H9 (cell line): ENCODE measurements around the gene C6orf120. TPM values are rescaled to one million over a fixed set of nuclear protein-coding genes. Genes with fewer than 3 reads are reported as not detected.

Experiments used
- DNase-seq: peaks from one replicate; pipeline ENCODE4 v3.0.0-alpha.2; 2017
- H2AFZ ChIP-seq: one replicate; pipeline ENCODE4 v1.6.1; 2013; ENCODE audit warnings: mild to moderate bottlenecking, low read length, control low read depth, moderate library complexity
- H2AK5ac ChIP-seq: 2 replicates; pipeline ENCODE4 v1.6.1; 2013; ENCODE audit warnings: low read length, control low read depth, mixed read lengths; ENCODE audit not compliant: insufficient read length
- H2BK120ac ChIP-seq: one replicate; pipeline ENCODE4 v1.6.1; 2013; ENCODE audit warnings: low read depth, mild to moderate bottlenecking, low read length, control low read depth, inconsistent platforms; ENCODE audit not compliant: poor library complexity, severe bottlenecking
- H2BK12ac ChIP-seq: 2 replicates; pipeline ENCODE4 v1.6.1; 2013; ENCODE audit warnings: low read length, control low read depth, mixed read lengths, low read depth; ENCODE audit not compliant: insufficient read length
- H2BK15ac ChIP-seq: 2 replicates; pipeline ENCODE4 v1.6.1; 2013; ENCODE audit warnings: low read depth, low read length, control low read depth
- H2BK20ac ChIP-seq: one replicate; pipeline ENCODE4 v1.6.1; 2013; ENCODE audit warnings: low read depth, mild to moderate bottlenecking, low read length, control low read depth, inconsistent platforms; ENCODE audit not compliant: poor library complexity, severe bottlenecking
- H2BK5ac ChIP-seq: 2 replicates; pipeline ENCODE4 v1.6.1; 2013; ENCODE audit warnings: low read length, control low read depth, mixed read lengths; ENCODE audit not compliant: insufficient read length
- H3K14ac ChIP-seq: 2 replicates; pipeline ENCODE4 v1.6.1; 2013; ENCODE audit warnings: low read length, control low read depth; ENCODE audit not compliant: insufficient read depth
- H3K18ac ChIP-seq: 2 replicates; pipeline ENCODE4 v1.6.1; 2013; ENCODE audit warnings: low read depth, mild to moderate bottlenecking, mixed read lengths, low read length, control low read depth; ENCODE audit not compliant: insufficient read length
- H3K23ac ChIP-seq: 2 replicates; pipeline ENCODE4 v1.6.1; 2013; ENCODE audit warnings: low read length, control low read depth, mixed read lengths, low read depth; ENCODE audit not compliant: insufficient read length
- H3K23me2 ChIP-seq: 2 replicates; pipeline ENCODE4 v1.6.1; 2013; ENCODE audit warnings: low read depth, mild to moderate bottlenecking, mixed read lengths, low read length, control low read depth; ENCODE audit not compliant: insufficient read length, poor library complexity, severe bottlenecking
- H3K27ac ChIP-seq: 2 replicates; pipeline ENCODE4 v1.5.1; 2013; ENCODE audit warnings: low read length, control low read depth, mixed read lengths, low read depth; ENCODE audit not compliant: insufficient read length
- H3K27me3 ChIP-seq: 2 replicates; pipeline ENCODE4 v1.6.1; 2013; ENCODE audit warnings: low read length, control low read depth, inconsistent platforms; ENCODE audit not compliant: insufficient read depth
- H3K4ac ChIP-seq: 2 replicates; pipeline ENCODE4 v1.6.1; 2013; ENCODE audit warnings: low read depth, mild to moderate bottlenecking, control low read depth, inconsistent platforms, low read length, moderate library complexity
- H3K4me1 ChIP-seq: 2 replicates; pipeline ENCODE4 v1.6.1; 2013; ENCODE audit warnings: low read length, control low read depth, inconsistent platforms; ENCODE audit not compliant: insufficient read depth
- H3K4me2 ChIP-seq: 2 replicates; pipeline ENCODE4 v1.6.1; 2013; ENCODE audit warnings: low read length, control low read depth, mixed read lengths; ENCODE audit not compliant: insufficient read length, insufficient read depth
- H3K56ac ChIP-seq: 2 replicates; pipeline ENCODE4 v1.6.1; 2013; ENCODE audit warnings: low read depth, mild to moderate bottlenecking, mixed read lengths, low read length, control low read depth; ENCODE audit not compliant: insufficient read length
- H3K79me1 ChIP-seq: 2 replicates; pipeline ENCODE4 v1.6.1; 2013; ENCODE audit warnings: low read depth, mild to moderate bottlenecking, moderate library complexity, low read length, control low read depth, inconsistent platforms; ENCODE audit not compliant: insufficient read depth, poor library complexity, severe bottlenecking
- H3K79me2 ChIP-seq: 2 replicates; pipeline ENCODE4 v1.6.1; 2013; ENCODE audit warnings: low read length, control low read depth, inconsistent platforms; ENCODE audit not compliant: insufficient read depth
- H3K9ac ChIP-seq: 2 replicates; pipeline ENCODE4 v1.6.1; 2013; ENCODE audit warnings: low read length, control low read depth, mixed read lengths; ENCODE audit not compliant: insufficient read length; ENCODE audit errors: extremely low read depth
- H3K9me3 ChIP-seq: one replicate; pipeline ENCODE4 v1.6.1; 2013; ENCODE audit warnings: low read depth, low read length, inconsistent platforms; ENCODE audit not compliant: control insufficient read depth
- H3T11ph ChIP-seq: one replicate; pipeline ENCODE4 v1.6.1; 2013; ENCODE audit warnings: mild to moderate bottlenecking, low read length, control low read depth, inconsistent platforms
- H4K20me1 ChIP-seq: one replicate; pipeline ENCODE4 v1.6.1; 2013; ENCODE audit not compliant: control insufficient read depth, insufficient read length, insufficient read depth
- H4K5ac ChIP-seq: 2 replicates; pipeline ENCODE4 v1.6.1; 2013; ENCODE audit warnings: low read depth, mild to moderate bottlenecking, mixed read lengths, low read length, control low read depth; ENCODE audit not compliant: insufficient read length
- H4K8ac ChIP-seq: replicated peaks from 2 replicates; pipeline ENCODE4 v1.6.1; 2013; ENCODE audit warnings: low read length, control low read depth, mixed read lengths, low read depth; ENCODE audit not compliant: insufficient read length
- H4K91ac ChIP-seq: 2 replicates; pipeline ENCODE4 v1.6.1; 2013; ENCODE audit warnings: low read depth, mild to moderate bottlenecking, moderate library complexity, mixed read lengths, low read length, control low read depth; ENCODE audit not compliant: insufficient read length
- H3K27ac Mint-ChIP-seq, 3 experiments: 2 replicates in 2 of 3; 3 replicates in 1 of 3; pipeline ENCODE4 v1.8.0; 2020 to 2021; ENCODE audit warnings: mixed read lengths in 3 of 3, mild to moderate bottlenecking in 1 of 3, moderate library complexity in 1 of 3
- H3K27me3 Mint-ChIP-seq: 2 replicates; pipeline ENCODE4 v1.8.0; 2021; ENCODE audit warnings: low read depth, mild to moderate bottlenecking, moderate library complexity, mixed read lengths
- H3K36me3 Mint-ChIP-seq, 3 experiments: 2 replicates in 2 of 3; 3 replicates in 1 of 3; pipeline ENCODE4 v1.8.0; 2020 to 2021; ENCODE audit warnings: low read depth in 3 of 3, mixed read lengths in 3 of 3; ENCODE audit not compliant: insufficient read depth in 1 of 3
- H3K4me1 Mint-ChIP-seq, 2 experiments: 2 replicates each; pipeline ENCODE4 v1.8.0; 2020; ENCODE audit warnings: mixed read lengths in 2 of 2
- H3K4me3 Mint-ChIP-seq, 2 experiments: 2 replicates in 1 of 2; 3 replicates in 1 of 2; pipeline ENCODE4 v1.8.0; 2020 to 2021; ENCODE audit warnings: mild to moderate bottlenecking in 2 of 2, mixed read lengths in 2 of 2, moderate library complexity in 1 of 2
- H3K9me3 Mint-ChIP-seq, 2 experiments: 2 replicates in 1 of 2; 3 replicates in 1 of 2; pipeline ENCODE4 v1.8.0; 2020; ENCODE audit warnings: mild to moderate bottlenecking in 2 of 2, mixed read lengths in 2 of 2, moderate library complexity in 1 of 2
- CTCF ChIP-seq: fragments of 200-600 bp; sonication (generic); conservative IDR thresholded peaks from 3 replicates; pipeline ENCODE4 v1.8.0; 2021; ENCODE audit warnings: antibody characterized with exemption, mild to moderate bottlenecking
- WGBS: extraction: QIAGEN DNeasy Blood & Tissue Kit; methylation state at CpG from one replicate; pipeline ENCODE4 v1.1.7; 2013; ENCODE audit warnings: missing lambda C conversion rate, low lambda C conversion rate, mixed read lengths; ENCODE audit not compliant: insufficient read length; ENCODE audit errors: extremely low coverage; 5-methylcytosine and 5-hydroxymethylcytosine counted together
- total RNA-seq: library from RNA; stranded (reverse); gene quantifications from 2 replicates; pipeline ENCODE4 v1.2.1, GENCODE V29; 2021

Gene C6orf120
- total RNA-seq, 1 experiment from 2014 or later, result 23.2 TPM

DNA sequence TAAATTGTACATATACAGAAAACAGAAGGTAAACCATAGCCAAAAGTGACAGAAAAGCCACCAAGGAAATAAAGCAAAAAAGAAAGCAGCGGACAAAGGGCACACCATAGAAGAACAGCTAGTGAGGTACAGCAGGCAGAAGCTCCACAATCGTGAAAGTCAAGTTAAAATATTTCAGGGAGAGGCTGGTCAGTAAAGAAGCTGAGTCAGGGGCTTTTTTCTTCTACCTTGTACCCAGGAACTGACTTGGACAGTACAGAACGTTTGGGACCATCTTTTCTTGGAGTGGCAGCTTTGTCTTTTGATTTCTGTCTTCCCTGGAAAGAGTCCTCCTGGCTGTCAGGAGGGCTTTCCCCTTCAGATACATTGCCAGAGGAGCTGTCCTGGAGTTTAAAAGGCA lies 8.1 kb downstream of the C6orf120 start:
- Histone ChIP-seq H2BK120ac (no peak overlapping the region), H4K91ac (no peak overlapping the region), H4K8ac (no peak overlapping the region), H3K4ac (no peak overlapping the region), H2BK20ac (no peak overlapping the region), H3K27me3 (no peaks in the 10 kb centered on the region), H3K79me2 (no peaks in the 10 kb centered on the region), H3K79me1 (peaks cover 2% of the 10 kb centered on the region), H3K23me2 (no peaks in the 10 kb centered on the region), H2AK5ac (no peak overlapping the region), H2BK5ac (no peak overlapping the region), H2AFZ (no peak overlapping the region), H3K27ac (no peak overlapping the region), H2BK12ac (no peak overlapping the region), H3T11ph (no peak overlapping the region), H3K9me3 (no peaks in the 10 kb centered on the region), H4K20me1 (no peaks in the 10 kb centered on the region), H3K23ac (no peak overlapping the region), H3K9ac (no peak overlapping the region), H2BK15ac (no peak overlapping the region), H3K4me1 (no peaks in the 10 kb centered on the region), H3K56ac (no peak overlapping the region), H3K14ac (no peak overlapping the region), H3K18ac (no peak overlapping the region), H4K5ac (no peak overlapping the region), H3K4me2 (no peak overlapping the region)
- H3K27me3 Mint-ChIP-seq, result no peaks in the 10 kb centered on the region
- no peak for TF ChIP-seq CTCF
- no peak overlapping the region for H3K4me3 Mint-ChIP-seq
- no peak overlapping the region; a peak in 1 of 7 replicates for H3K27ac Mint-ChIP-seq
- H3K4me1 Mint-ChIP-seq, result peaks cover 0 to 2% of the 10 kb centered on the region in 2 experiments; a peak in 1 of 4 replicates
- H3K9me3 Mint-ChIP-seq, result no peaks in the 10 kb centered on the region
- peaks cover 4 to 65% (median 41%) of the 10 kb centered on the region in 3 experiments; a peak in 6 of 7 replicates for H3K36me3 Mint-ChIP-seq
- DNase-seq, result no peak
- WGBS, result no CpG with 5 or more reads among the region's 3 CpGs
